ENCODE results near the gene NELFA. TPM values are rescaled to one million over a fixed set of nuclear protein-coding genes. Genes with fewer than 3 reads are reported as not detected.

NELFA gene
- total RNA-seq, 1 experiment from 2014 or later, result 27.0 TPM

DNA sequence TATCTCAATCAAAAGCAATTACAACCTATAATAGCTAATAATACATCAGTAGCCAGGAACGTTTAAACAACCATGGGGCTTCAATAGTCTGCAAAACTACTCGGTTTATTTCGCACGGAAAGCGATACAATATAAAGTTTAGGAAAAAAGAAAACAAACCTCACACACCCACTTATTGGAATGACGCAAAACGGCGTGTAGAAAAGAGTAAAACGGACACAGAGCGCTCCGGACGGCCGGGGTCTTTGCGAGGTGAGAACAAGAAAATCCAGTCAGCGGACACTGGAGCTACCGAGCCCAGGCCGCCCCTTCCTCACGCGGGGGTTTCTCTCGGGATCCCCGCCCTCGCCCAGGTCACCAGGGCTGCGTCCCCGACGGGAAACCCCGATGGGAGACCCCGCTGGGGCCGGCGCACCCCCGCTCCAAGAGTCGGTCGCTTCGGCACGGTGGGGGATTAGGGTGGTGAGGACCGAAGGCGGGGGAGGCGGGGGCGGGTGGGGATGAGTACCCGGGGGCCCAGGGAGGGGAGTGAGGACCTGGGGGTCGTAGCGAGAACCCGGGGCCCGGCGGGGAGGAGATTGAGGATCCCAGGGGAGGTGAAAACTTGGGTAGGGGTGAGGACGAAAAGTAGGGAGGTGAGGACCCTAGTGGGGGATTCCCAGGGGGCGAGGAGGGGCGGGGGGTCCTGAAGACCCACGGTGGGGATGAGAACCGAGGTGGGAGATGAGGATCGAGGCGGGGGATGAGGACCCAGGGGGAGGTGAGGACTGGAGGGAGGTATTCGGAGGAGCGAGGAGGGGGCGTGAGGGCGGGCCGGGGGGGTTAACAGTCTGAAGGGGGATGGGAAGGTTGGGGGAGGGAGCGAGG is 737 bp downstream of the NELFA start:
- ChIA-PET CTCF (no interaction called here), POLR2A (interaction anchor here (0.5 kb wide), 1 partner anchor 133 kb away, joined by 5 read pairs; no protein-coding TSS in a partner anchor)
- TF ChIP-seq POLR2AphosphoS5 (IDR thresholded peaks at IDR 0.05; ENCODE audit: low read depth, low read length) (no peak), SIN3A (IDR thresholded peaks at IDR 0.05; ENCODE audit: borderline replicate concordance, insufficient read depth, low read depth, low read length) (no peak), TCF7L2 (IDR thresholded peaks at IDR 0.05; ENCODE audit: low read depth, low read length) (no peak), CTCF (IDR thresholded peaks at IDR 0.05) (no peak)
- TF ChIP-seq, protein P1, sequence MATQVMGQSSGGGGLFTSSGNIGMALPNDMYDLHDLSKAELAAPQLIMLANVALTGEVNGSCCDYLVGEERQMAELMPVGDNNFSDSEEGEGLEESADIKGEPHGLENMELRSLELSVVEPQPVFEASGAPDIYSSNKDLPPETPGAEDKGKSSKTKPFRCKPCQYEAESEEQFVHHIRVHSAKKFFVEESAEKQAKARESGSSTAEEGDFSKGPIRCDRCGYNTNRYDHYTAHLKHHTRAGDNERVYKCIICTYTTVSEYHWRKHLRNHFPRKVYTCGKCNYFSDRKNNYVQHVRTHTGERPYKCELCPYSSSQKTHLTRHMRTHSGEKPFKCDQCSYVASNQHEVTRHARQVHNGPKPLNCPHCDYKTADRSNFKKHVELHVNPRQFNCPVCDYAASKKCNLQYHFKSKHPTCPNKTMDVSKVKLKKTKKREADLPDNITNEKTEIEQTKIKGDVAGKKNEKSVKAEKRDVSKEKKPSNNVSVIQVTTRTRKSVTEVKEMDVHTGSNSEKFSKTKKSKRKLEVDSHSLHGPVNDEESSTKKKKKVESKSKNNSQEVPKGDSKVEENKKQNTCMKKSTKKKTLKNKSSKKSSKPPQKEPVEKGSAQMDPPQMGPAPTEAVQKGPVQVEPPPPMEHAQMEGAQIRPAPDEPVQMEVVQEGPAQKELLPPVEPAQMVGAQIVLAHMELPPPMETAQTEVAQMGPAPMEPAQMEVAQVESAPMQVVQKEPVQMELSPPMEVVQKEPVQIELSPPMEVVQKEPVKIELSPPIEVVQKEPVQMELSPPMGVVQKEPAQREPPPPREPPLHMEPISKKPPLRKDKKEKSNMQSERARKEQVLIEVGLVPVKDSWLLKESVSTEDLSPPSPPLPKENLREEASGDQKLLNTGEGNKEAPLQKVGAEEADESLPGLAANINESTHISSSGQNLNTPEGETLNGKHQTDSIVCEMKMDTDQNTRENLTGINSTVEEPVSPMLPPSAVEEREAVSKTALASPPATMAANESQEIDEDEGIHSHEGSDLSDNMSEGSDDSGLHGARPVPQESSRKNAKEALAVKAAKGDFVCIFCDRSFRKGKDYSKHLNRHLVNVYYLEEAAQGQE (IDR thresholded peaks at IDR 0.05; ENCODE audit: insufficient read depth in 1 of 2, low read depth in 2 of 2, low read length in 1 of 2), result no peak
- Histone ChIP-seq H3K27me3 (ENCODE audit: control insufficient read depth, insufficient read depth, low read length) (no peaks in the 10 kb centered on the region), H3K4me3 (ENCODE audit: low read depth in 2 of 2, low read length in 2 of 2) (peak overlapping the region; percentile 60 to 69), H3K27ac (ENCODE audit: low read length) (no peak overlapping the region), H3K4me1 (ENCODE audit: control insufficient read depth, insufficient read depth, low read length) (no peaks in the 10 kb centered on the region), H3K36me3 (ENCODE audit: control insufficient read depth, insufficient read depth, low read length) (peaks cover 3% of the 10 kb centered on the region; the same call in 1 of the 2 replicates), H3K9me3 (ENCODE audit: control insufficient read depth, insufficient read depth, low read depth, low read length) (no peaks in the 10 kb centered on the region)
- ATAC-seq (no peak), DNase-seq (ENCODE audit: low read depth, low spot score) (no peak)
- intact Hi-C loops (cut with micrococcal nuclease; ENCODE audit: unreplicated experiment) (no loop called here), in situ Hi-C loops (cut with HindIII; ENCODE audit: low pct_unique_long_range_greater_than_20kb, low sequenced_read_pairs) (no loop called here)
- no TSS peak for BruUV-seq (replicated peaks)

GRCh38 chr4:2006956-2007653 is 1.7 kb downstream of the NELFA start:
- H3K9me3 ChIP-seq (ENCODE audit: control insufficient read depth, insufficient read depth, low read depth, low read length), result no peaks in the 10 kb centered on the region
- TSS peak; percentile 81 for BruUV-seq (replicated peaks)
- in situ Hi-C loops (cut with HindIII; ENCODE audit: low pct_unique_long_range_greater_than_20kb, low sequenced_read_pairs), result no loop called here
- TF ChIP-seq, protein P1 (IDR thresholded peaks at IDR 0.05; ENCODE audit: insufficient read depth in 1 of 2, low read depth in 2 of 2, low read length in 1 of 2), result no peak
- TF ChIP-seq CTCF (IDR thresholded peaks at IDR 0.05), result no peak
- TF ChIP-seq POLR2AphosphoS5 (IDR thresholded peaks at IDR 0.05; ENCODE audit: low read depth, low read length), result no peak
- no peak for TF ChIP-seq TCF7L2 (IDR thresholded peaks at IDR 0.05; ENCODE audit: low read depth, low read length)
- no peak for TF ChIP-seq SIN3A (IDR thresholded peaks at IDR 0.05; ENCODE audit: borderline replicate concordance, insufficient read depth, low read depth, low read length)
- ATAC-seq (no peak), DNase-seq (ENCODE audit: low read depth, low spot score) (no peak)
- H3K4me1 ChIP-seq (ENCODE audit: control insufficient read depth, insufficient read depth, low read length), result no peaks in the 10 kb centered on the region
- POLR2A ChIA-PET, result no interaction called here
- H3K27ac ChIP-seq (ENCODE audit: low read length), result no peak overlapping the region
- H3K4me3 ChIP-seq (ENCODE audit: low read depth in 2 of 2, low read length in 2 of 2), result peak overlapping the region; percentile 60 to 69
- CTCF ChIA-PET, result no interaction called here
- no peaks in the 10 kb centered on the region for H3K27me3 ChIP-seq (ENCODE audit: control insufficient read depth, insufficient read depth, low read length)
- intact Hi-C loops (cut with micrococcal nuclease; ENCODE audit: unreplicated experiment), result no loop called here
- H3K36me3 ChIP-seq (ENCODE audit: control insufficient read depth, insufficient read depth, low read length), result peaks cover 3% of the 10 kb centered on the region; the same call in 1 of the 2 replicates
